H9 (cell line): ENCODE measurements around the gene C3. TPM values are rescaled to one million over a fixed set of nuclear protein-coding genes. Genes with fewer than 3 reads are reported as not detected.

Source experiments
- DNase-seq: peaks from one replicate; pipeline ENCODE4 v3.0.0-alpha.2; 2017
- H2AFZ ChIP-seq: one replicate; pipeline ENCODE4 v1.6.1; 2013; ENCODE audit warnings: mild to moderate bottlenecking, low read length, control low read depth, moderate library complexity
- H2AK5ac ChIP-seq: 2 replicates; pipeline ENCODE4 v1.6.1; 2013; ENCODE audit warnings: low read length, control low read depth, mixed read lengths; ENCODE audit not compliant: insufficient read length
- H2BK120ac ChIP-seq: one replicate; pipeline ENCODE4 v1.6.1; 2013; ENCODE audit warnings: low read depth, mild to moderate bottlenecking, low read length, control low read depth, inconsistent platforms; ENCODE audit not compliant: poor library complexity, severe bottlenecking
- H2BK12ac ChIP-seq: 2 replicates; pipeline ENCODE4 v1.6.1; 2013; ENCODE audit warnings: low read length, control low read depth, mixed read lengths, low read depth; ENCODE audit not compliant: insufficient read length
- H2BK15ac ChIP-seq: 2 replicates; pipeline ENCODE4 v1.6.1; 2013; ENCODE audit warnings: low read depth, low read length, control low read depth
- H2BK20ac ChIP-seq: one replicate; pipeline ENCODE4 v1.6.1; 2013; ENCODE audit warnings: low read depth, mild to moderate bottlenecking, low read length, control low read depth, inconsistent platforms; ENCODE audit not compliant: poor library complexity, severe bottlenecking
- H2BK5ac ChIP-seq: 2 replicates; pipeline ENCODE4 v1.6.1; 2013; ENCODE audit warnings: low read length, control low read depth, mixed read lengths; ENCODE audit not compliant: insufficient read length
- H3K14ac ChIP-seq: 2 replicates; pipeline ENCODE4 v1.6.1; 2013; ENCODE audit warnings: low read length, control low read depth; ENCODE audit not compliant: insufficient read depth
- H3K18ac ChIP-seq: 2 replicates; pipeline ENCODE4 v1.6.1; 2013; ENCODE audit warnings: low read depth, mild to moderate bottlenecking, mixed read lengths, low read length, control low read depth; ENCODE audit not compliant: insufficient read length
- H3K23ac ChIP-seq: 2 replicates; pipeline ENCODE4 v1.6.1; 2013; ENCODE audit warnings: low read length, control low read depth, mixed read lengths, low read depth; ENCODE audit not compliant: insufficient read length
- H3K23me2 ChIP-seq: 2 replicates; pipeline ENCODE4 v1.6.1; 2013; ENCODE audit warnings: low read depth, mild to moderate bottlenecking, mixed read lengths, low read length, control low read depth; ENCODE audit not compliant: insufficient read length, poor library complexity, severe bottlenecking
- H3K27ac ChIP-seq: 2 replicates; pipeline ENCODE4 v1.5.1; 2013; ENCODE audit warnings: low read length, control low read depth, mixed read lengths, low read depth; ENCODE audit not compliant: insufficient read length
- H3K27me3 ChIP-seq: 2 replicates; pipeline ENCODE4 v1.6.1; 2013; ENCODE audit warnings: low read length, control low read depth, inconsistent platforms; ENCODE audit not compliant: insufficient read depth
- H3K4ac ChIP-seq: 2 replicates; pipeline ENCODE4 v1.6.1; 2013; ENCODE audit warnings: low read depth, mild to moderate bottlenecking, control low read depth, inconsistent platforms, low read length, moderate library complexity
- H3K4me1 ChIP-seq: 2 replicates; pipeline ENCODE4 v1.6.1; 2013; ENCODE audit warnings: low read length, control low read depth, inconsistent platforms; ENCODE audit not compliant: insufficient read depth
- H3K4me2 ChIP-seq: 2 replicates; pipeline ENCODE4 v1.6.1; 2013; ENCODE audit warnings: low read length, control low read depth, mixed read lengths; ENCODE audit not compliant: insufficient read length, insufficient read depth
- H3K56ac ChIP-seq: 2 replicates; pipeline ENCODE4 v1.6.1; 2013; ENCODE audit warnings: low read depth, mild to moderate bottlenecking, mixed read lengths, low read length, control low read depth; ENCODE audit not compliant: insufficient read length
- H3K79me1 ChIP-seq: 2 replicates; pipeline ENCODE4 v1.6.1; 2013; ENCODE audit warnings: low read depth, mild to moderate bottlenecking, moderate library complexity, low read length, control low read depth, inconsistent platforms; ENCODE audit not compliant: insufficient read depth, poor library complexity, severe bottlenecking
- H3K79me2 ChIP-seq: 2 replicates; pipeline ENCODE4 v1.6.1; 2013; ENCODE audit warnings: low read length, control low read depth, inconsistent platforms; ENCODE audit not compliant: insufficient read depth
- H3K9ac ChIP-seq: 2 replicates; pipeline ENCODE4 v1.6.1; 2013; ENCODE audit warnings: low read length, control low read depth, mixed read lengths; ENCODE audit not compliant: insufficient read length; ENCODE audit errors: extremely low read depth
- H3K9me3 ChIP-seq: one replicate; pipeline ENCODE4 v1.6.1; 2013; ENCODE audit warnings: low read depth, low read length, inconsistent platforms; ENCODE audit not compliant: control insufficient read depth
- H3T11ph ChIP-seq: one replicate; pipeline ENCODE4 v1.6.1; 2013; ENCODE audit warnings: mild to moderate bottlenecking, low read length, control low read depth, inconsistent platforms
- H4K20me1 ChIP-seq: one replicate; pipeline ENCODE4 v1.6.1; 2013; ENCODE audit not compliant: control insufficient read depth, insufficient read length, insufficient read depth
- H4K5ac ChIP-seq: 2 replicates; pipeline ENCODE4 v1.6.1; 2013; ENCODE audit warnings: low read depth, mild to moderate bottlenecking, mixed read lengths, low read length, control low read depth; ENCODE audit not compliant: insufficient read length
- H4K8ac ChIP-seq: replicated peaks from 2 replicates; pipeline ENCODE4 v1.6.1; 2013; ENCODE audit warnings: low read length, control low read depth, mixed read lengths, low read depth; ENCODE audit not compliant: insufficient read length
- H4K91ac ChIP-seq: 2 replicates; pipeline ENCODE4 v1.6.1; 2013; ENCODE audit warnings: low read depth, mild to moderate bottlenecking, moderate library complexity, mixed read lengths, low read length, control low read depth; ENCODE audit not compliant: insufficient read length
- H3K27ac Mint-ChIP-seq, 3 experiments: 2 replicates in 2 of 3; 3 replicates in 1 of 3; pipeline ENCODE4 v1.8.0; 2020 to 2021; ENCODE audit warnings: mixed read lengths in 3 of 3, mild to moderate bottlenecking in 1 of 3, moderate library complexity in 1 of 3
- H3K27me3 Mint-ChIP-seq: 2 replicates; pipeline ENCODE4 v1.8.0; 2021; ENCODE audit warnings: low read depth, mild to moderate bottlenecking, moderate library complexity, mixed read lengths
- H3K36me3 Mint-ChIP-seq, 3 experiments: 2 replicates in 2 of 3; 3 replicates in 1 of 3; pipeline ENCODE4 v1.8.0; 2020 to 2021; ENCODE audit warnings: low read depth in 3 of 3, mixed read lengths in 3 of 3; ENCODE audit not compliant: insufficient read depth in 1 of 3
- H3K4me1 Mint-ChIP-seq, 2 experiments: 2 replicates each; pipeline ENCODE4 v1.8.0; 2020; ENCODE audit warnings: mixed read lengths in 2 of 2
- H3K4me3 Mint-ChIP-seq, 2 experiments: 2 replicates in 1 of 2; 3 replicates in 1 of 2; pipeline ENCODE4 v1.8.0; 2020 to 2021; ENCODE audit warnings: mild to moderate bottlenecking in 2 of 2, mixed read lengths in 2 of 2, moderate library complexity in 1 of 2
- H3K9me3 Mint-ChIP-seq, 2 experiments: 2 replicates in 1 of 2; 3 replicates in 1 of 2; pipeline ENCODE4 v1.8.0; 2020; ENCODE audit warnings: mild to moderate bottlenecking in 2 of 2, mixed read lengths in 2 of 2, moderate library complexity in 1 of 2
- WGBS: extraction: QIAGEN DNeasy Blood & Tissue Kit; methylation state at CpG from one replicate; pipeline ENCODE4 v1.1.7; 2013; ENCODE audit warnings: missing lambda C conversion rate, low lambda C conversion rate, mixed read lengths; ENCODE audit not compliant: insufficient read length; ENCODE audit errors: extremely low coverage; 5-methylcytosine and 5-hydroxymethylcytosine counted together
- total RNA-seq: library from RNA; stranded (reverse); gene quantifications from 2 replicates; pipeline ENCODE4 v1.2.1, GENCODE V29; 2021
- TF ChIP-seq, protein P1 (sequence below): fragments of 200-600 bp; sonication (generic); conservative IDR thresholded peaks from 3 replicates; pipeline ENCODE4 v1.8.0; 2021; ENCODE audit warnings: antibody characterized with exemption, mild to moderate bottlenecking

Gene C3
- total RNA-seq, 1 experiment from 2014 or later: 5.9 TPM

DNA sequence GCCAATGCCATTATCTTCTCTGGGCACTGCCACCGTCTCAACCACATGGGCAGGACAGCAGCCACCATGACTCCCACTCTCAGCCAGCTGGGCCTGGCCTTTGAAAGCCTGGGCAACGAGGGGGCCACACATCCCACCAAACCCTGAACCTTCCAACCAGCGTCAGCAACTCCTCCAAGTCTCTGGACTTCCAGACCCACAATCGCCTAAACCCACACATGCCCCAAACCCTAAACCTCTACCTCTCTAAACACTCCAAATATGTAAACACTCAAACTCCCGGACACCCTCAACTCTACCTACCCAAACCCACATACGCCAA is 949 bp downstream of the C3 start:
- Histone ChIP-seq H3K27me3 (no peaks in the 10 kb centered on the region), H2BK15ac (no peak overlapping the region), H2AK5ac (no peak overlapping the region), H3K79me1 (no peaks in the 10 kb centered on the region), H3K4me1 (no peaks in the 10 kb centered on the region; the same call in 1 of the 2 replicates), H3K9ac (no peak overlapping the region), H3K23me2 (no peaks in the 10 kb centered on the region), H3K23ac (no peak overlapping the region), H4K8ac (no peak overlapping the region), H3K4ac (no peak overlapping the region), H3T11ph (no peak overlapping the region), H3K18ac (no peak overlapping the region), H2BK12ac (no peak overlapping the region), H3K27ac (no peak overlapping the region), H2BK20ac (no peak overlapping the region), H3K79me2 (no peaks in the 10 kb centered on the region), H3K56ac (no peak overlapping the region), H2BK5ac (no peak overlapping the region), H4K20me1 (no peaks in the 10 kb centered on the region), H3K14ac (no peak overlapping the region), H2AFZ (no peak overlapping the region), H3K4me2 (no peak overlapping the region), H4K5ac (no peak overlapping the region), H3K9me3 (no peaks in the 10 kb centered on the region), H4K91ac (no peak overlapping the region), H2BK120ac (no peak overlapping the region)
- Mint-ChIP-seq H3K4me1 (peaks cover 6 to 35% of the 10 kb centered on the region in 2 experiments), H3K9me3 (peaks cover 4 to 6% of the 10 kb centered on the region in 2 experiments; a peak in 4 of 5 replicates), H3K36me3 (peaks cover 0 to 4% (median 3%) of the 10 kb centered on the region in 3 experiments; a peak in 2 of 7 replicates), H3K4me3 (no peak overlapping the region; a peak in 1 of 5 replicates), H3K27ac (no peak overlapping the region; a peak in 1 of 7 replicates), H3K27me3 (peaks cover 6% of the 10 kb centered on the region)
- TF ChIP-seq, protein P1, sequence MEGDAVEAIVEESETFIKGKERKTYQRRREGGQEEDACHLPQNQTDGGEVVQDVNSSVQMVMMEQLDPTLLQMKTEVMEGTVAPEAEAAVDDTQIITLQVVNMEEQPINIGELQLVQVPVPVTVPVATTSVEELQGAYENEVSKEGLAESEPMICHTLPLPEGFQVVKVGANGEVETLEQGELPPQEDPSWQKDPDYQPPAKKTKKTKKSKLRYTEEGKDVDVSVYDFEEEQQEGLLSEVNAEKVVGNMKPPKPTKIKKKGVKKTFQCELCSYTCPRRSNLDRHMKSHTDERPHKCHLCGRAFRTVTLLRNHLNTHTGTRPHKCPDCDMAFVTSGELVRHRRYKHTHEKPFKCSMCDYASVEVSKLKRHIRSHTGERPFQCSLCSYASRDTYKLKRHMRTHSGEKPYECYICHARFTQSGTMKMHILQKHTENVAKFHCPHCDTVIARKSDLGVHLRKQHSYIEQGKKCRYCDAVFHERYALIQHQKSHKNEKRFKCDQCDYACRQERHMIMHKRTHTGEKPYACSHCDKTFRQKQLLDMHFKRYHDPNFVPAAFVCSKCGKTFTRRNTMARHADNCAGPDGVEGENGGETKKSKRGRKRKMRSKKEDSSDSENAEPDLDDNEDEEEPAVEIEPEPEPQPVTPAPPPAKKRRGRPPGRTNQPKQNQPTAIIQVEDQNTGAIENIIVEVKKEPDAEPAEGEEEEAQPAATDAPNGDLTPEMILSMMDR: no peak
- WGBS: 100% methylated on average over 2 of the region's 6 CpGs
- no peak for DNase-seq
